NCI-H774 (cell line): ENCODE data around the gene FOXJ3.
A peak's percentile ranks its signal among the peaks of the same experiment; 100 is the strongest.

ENCODE experiments used
- DNase-seq: peaks from one replicate; lab custom pipeline; 2025; lab: John Stamatoyannopoulos, UW

FOXJ3 gene

DNA sequence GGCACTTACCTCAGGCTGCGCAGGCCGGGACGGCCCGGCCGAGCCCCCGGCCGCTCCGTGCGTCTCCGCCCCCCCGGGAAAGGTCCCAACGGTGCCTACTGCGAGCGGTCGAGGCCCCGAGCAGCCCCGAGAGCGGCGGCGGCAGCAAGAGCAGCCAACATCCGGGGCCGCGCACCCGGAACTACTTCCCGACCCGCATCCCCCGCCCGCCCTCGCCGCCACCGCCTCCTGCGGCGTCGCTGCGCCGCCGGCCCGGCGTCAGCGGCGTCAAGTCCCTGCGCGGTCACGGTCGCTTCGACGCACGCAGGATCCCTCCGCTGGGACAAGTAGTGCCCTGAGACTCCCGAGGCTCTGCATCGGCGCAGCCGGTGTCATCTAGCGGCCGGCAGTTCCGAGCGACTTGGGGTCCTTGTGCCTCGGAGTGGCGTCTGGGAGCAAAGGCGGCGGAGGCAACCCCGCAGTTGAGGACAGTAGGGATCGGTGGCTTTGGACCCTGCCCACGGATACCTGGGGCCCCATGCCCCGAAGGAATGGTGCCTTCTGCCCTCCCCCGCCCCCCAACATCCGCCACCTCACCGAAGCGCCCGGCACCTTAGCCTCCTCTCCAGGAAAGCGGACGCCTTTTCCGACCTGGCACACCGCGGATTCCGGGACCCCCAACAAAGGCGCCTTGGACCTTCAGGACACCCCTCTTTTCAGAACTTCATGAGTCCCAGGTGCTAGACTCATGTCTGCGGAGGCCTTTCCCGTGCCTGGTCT lies at the start of gene FOXJ3:
Gene FOXJ3, minus strand, starts transcription at position 186 of the 759 bp plus-strand sequence. CDS start 24,142 bp downstream, outside the sequence.
- DNase-seq, result peak; percentile 99

DNA sequence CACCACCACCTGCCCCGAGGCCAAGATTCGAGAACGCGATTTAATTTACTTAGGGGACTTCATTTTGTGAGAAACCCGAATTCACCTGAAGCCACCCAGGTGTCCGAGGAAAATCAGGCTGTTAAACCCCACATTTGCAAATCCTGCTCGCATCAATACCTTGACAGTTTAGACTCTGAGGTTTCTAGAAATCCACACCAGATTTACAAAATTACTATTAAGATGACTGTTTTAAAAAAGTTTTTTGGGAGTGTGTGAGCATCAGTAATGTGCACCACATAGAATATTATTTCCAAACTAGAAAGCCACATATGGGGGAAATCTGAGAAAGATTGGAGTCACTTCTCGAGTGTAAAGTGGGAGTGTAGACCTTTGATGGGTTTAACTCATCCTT lies 46.2 kb upstream of the FOXJ3 start:
- DNase-seq, result no peak

DNA sequence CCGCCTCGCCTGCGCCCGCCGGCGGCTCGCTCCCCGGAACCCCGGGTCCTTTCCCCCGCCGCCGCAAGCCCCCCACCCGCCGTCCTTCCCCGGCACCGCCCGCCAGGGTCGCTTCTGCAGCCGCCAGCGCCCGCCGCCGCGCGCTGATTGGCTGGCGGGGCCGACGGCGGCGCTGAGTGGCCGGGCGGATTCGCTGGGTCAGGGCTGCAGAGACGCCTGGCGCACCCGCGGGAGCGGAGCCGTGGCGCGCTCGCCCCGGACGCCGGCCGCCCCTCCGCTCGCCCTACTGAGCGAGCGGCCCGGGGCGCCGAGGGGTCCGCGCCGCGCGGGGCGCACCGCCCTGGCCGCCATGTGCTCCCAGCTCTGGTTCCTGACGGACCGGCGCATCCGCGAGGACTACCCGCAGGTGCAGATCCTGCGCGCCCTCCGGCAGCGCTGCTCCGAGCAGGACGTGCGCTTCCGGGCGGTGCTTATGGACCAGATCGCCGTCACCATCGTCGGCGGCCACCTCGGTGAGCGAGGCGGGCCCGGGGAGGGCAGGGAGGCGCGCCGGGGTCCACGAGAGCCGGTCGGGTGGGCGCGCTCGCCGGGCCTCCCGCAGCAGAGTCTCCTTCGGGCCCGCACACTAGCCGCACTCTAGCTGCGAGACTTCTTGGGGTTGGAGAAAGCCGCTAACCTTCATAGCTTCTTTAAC lies 45.7 kb upstream of the FOXJ3 start, which contains the start of gene RIMKLA:
Gene RIMKLA, plus strand, starts transcription at position 207 of the 694 bp plus-strand sequence. Its CDS starts 143 bp downstream, at position 350.
- DNase-seq, result peak; percentile 94

DNA sequence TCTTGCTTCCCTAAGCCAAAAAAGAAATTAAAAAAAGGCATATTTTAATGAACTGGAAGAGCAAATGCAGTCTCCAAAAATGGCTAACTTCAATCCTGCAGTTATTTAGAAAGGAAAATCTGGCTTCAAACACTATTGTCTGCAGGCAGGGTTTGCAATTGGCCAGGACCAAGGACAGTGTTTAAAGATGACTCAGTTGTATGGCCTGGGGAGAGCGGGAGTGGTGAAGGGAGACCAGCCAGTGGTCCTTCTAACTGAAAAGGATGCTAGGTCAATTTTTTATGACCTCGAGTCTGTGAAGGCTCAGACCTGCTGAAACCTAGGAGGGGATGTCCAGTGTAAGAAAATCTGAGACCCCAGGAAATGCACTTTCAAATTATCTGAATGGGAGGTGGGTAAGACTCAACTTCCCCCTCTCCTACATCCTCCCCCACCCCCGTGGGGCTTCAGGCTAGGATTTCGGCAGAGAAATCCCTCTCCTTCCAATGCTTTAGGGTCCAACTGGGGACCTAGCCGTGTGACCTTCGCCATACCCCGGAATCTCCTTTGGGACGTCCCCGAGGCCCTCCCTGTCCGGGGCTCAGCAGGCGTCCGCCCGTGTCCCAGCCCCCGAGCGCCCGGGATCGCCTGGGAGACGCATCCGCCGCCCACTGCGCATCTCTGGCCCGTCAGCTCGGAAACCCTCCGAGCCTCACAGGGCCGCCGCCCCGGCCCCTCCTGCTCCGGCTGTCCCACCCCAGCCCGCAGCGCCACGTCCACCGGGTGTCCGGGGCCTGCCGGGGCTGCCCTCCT lies 45.0 kb upstream of the FOXJ3 start:
- DNase-seq, result no peak

DNA sequence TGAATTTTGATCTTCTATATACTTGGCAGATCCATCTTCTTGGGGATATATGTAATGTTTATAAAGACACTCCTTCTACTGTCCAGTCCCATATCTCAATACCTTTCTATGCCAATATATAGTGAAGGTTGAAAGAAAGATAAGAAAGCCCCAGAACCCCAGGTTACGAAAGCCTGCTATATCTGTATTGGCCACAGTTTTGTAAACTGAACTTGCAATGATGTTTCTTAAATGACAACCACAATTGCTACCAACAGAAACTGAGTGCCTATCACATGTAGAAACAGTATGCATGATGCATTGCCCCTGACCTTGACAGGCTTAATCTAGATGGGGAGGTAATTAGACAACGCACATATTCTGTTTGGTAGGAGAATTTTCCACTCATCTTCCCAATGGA lies 37.8 kb upstream of the FOXJ3 start:
- DNase-seq, result no peak

DNA sequence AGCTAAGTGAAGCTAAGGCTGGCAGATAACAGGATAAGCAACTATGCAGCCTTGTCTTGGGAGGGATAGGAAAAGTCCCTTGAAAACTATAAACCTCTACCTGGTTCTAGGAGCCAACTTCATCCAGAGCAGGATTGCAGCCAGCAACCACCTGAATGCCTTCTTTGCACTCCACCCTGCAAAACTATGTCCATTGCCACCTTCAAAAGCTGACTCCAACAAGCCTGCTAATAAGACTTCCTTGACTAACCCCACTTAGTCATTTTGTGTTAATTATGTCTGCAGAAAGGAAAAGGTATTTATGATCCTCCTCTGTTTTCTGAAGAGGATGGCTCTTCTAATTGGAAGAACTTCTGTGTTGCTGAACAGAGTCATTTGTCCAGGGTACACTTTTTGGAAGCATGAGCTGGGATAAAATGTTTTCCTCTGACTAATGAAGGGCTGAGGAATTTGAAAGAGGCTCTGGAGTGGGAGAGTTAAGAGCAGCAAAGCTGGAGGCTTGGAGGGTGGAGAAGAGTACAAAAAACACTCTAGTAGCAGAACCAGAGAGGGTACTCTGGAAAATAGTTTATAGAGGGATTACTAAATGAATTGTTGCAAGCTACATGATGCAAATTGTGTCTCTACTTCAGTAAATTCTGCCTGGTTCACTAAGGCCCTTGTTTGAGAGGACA lies 36.0 kb upstream of the FOXJ3 start:
- no peak for DNase-seq

DNA sequence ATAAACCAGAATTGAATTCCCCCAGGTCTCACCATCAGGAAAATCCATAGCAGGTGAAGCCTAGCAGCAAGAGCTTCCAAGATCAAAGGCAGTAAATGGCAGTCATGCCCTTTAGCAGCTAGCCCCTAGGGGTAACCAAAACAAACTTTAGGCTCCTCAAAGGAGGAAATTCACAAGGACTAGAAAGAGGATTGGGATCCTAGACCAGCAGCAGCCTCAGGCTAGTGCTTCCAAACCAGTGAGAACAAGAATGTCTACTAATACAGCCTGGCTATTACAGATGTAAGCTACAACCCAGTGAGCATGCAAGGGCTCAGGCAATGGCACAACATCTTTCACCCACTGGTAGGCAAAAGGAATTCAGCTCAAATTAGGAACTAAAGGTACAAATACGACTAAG lies 34.4 kb upstream of the FOXJ3 start:
- no peak for DNase-seq

DNA sequence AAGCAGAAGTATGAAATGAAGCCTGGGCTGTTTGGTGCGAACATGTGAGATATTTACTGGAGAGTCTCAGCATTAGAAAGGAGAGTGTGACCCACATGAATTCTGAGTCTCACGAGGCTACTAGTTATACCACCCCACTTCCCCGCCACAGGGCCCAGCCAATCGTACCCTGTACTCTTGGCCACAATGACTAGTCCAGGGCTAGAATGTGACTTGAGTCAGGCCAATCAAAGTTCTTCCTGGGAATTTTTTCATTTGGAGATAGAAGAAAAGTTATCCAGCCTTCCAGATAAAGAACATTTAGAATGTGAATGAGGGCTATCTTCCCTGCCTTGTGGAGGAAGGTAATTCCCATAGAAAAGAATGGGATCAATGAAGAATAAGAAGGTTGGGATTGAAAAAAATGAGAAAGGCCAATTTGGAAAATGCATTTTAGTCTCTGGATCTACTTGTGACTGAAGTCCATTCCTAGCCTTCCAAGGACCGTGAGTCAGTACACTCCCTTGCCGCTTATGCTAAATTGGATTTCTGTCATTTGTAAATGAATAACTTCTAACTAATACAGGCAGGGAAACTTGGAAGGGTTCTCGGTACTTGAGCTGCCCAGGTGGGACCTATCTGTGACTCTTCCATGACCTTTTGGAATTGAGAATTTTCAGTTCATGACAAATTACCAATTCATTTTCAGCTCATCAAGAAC lies 33.2 kb upstream of the FOXJ3 start:
- DNase-seq, result no peak

DNA sequence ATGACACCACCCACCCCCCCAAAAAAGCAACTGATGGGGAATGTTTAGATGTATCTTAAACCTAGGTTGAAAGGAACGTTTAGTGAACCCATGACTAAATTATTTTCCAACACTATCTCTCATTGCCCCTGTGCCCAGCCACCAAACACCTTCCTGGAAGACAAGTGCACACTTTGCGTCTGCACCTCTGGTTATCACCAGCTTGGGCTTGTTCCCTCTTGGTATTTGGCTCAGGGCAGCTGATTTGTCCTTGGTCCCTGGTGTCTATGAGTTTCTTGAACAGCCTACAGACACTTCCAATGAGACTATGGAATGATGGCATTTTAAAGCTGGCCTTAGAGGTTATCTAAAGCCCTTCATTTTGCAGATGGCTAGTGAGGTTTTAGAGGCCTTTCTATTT lies 30.1 kb upstream of the FOXJ3 start:
- DNase-seq, result no peak

DNA sequence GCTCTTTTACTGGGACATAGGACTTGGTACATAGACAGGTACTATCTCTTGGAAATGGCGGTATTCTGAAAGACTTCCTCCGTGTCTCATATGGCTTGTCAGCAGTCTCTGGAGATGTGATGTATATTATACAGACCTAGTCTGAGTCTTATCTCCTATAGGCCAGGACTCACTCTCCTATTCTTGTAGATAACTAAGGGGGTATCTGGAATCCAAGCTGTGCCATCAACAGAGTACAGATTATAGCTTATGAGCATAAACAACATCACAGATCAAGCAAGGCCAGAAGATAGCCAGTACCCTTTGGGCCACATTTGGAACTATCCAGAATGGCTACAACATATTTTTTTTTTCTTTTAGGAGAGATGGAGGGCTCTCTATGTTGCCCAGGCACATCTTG lies 29.5 kb upstream of the FOXJ3 start:
- no peak for DNase-seq

DNA sequence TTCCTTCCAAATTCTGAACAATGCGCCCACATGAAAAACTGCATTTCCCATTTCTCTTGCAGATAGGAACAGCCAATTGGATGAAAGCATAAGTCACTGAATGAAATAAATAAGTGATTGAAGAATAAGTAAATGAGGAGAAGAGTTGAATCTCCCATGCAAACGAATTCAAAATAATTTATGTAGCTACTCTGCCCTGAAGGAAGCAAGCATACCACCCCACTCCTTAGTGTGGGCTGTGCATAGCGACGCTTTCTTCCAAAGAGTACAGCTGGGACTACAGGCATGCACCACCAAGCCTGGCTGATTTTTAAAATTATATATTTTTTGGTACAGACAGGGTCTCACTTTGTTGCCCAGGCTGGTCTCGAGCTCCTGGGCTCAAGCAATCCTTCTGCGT lies 29.1 kb upstream of the FOXJ3 start:
- no peak for DNase-seq

DNA sequence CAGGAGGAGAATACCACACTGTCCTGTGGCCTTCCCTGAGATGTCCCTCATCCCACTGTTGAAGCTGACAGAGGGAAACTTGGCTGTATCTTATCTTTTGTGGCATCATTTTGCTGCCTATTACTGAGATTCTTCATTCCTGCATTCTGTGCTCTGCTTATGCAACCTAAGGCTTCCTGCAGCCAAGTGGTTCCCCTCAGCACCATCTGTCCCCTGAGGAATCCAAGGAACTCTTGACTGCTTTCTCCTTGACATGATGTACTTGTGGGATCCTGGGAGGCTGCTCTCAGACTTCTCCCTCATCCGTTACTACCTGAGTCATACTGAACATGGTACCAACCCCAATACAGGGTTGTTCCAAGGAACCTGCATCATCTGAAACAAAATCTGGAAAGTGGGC lies 24.4 kb upstream of the FOXJ3 start:
- no peak for DNase-seq

DNA sequence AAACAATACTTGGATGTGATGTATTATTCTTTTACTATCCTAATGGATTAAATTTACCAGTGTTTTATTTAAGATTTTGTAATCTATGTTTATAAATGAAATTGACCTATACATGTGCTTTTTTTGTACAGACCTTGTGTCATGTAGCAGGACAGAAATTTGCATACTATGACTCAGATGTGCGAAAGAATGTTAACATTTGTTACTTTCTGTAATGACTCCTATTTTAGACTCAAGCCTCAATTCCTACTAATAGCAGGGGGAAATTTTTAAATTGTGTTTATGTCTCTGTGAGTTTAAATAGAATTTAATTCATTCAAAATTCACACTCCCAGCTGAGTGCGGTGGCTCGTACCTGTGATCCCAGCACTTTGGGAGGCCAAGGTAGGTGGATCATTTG lies 23.8 kb upstream of the FOXJ3 start:
- DNase-seq, result no peak

DNA sequence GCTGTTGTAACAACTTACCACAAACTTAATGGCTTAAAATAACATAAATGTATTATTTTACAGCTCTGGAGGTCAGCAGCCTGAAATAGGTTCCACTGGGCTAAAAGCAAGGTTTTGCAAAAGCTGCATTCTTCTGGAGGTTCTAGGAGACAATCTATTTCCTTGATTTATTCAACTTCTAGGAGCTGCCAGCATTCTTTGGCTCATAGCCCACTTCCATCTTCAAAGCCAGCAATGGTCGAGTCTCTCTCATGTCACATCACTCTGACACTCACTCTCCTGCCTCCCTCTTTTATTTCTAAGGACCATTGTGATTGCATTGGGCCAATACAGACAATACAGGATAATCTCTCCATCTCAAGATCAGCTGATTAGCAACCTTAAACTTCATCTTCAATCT lies 15.1 kb upstream of the FOXJ3 start:
- no peak for DNase-seq

DNA sequence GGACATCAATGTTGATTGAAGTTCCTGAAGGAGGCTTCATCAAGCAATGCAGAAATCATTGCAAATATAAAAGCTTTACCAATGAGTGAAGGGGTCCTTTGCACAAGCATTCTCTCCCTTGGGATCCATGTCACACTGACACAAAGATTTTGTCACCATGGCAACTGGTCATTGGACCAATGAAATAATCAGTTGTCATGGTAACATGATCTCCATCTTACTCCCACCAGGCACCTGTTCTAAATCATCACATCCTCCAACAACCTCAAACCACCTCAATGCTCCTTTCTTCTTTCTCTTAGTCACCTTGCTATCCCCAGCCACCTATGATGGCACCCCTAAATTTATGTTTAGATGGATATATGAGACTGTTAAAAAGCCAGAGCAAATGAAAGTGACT lies 13.5 kb upstream of the FOXJ3 start:
- no peak for DNase-seq

DNA sequence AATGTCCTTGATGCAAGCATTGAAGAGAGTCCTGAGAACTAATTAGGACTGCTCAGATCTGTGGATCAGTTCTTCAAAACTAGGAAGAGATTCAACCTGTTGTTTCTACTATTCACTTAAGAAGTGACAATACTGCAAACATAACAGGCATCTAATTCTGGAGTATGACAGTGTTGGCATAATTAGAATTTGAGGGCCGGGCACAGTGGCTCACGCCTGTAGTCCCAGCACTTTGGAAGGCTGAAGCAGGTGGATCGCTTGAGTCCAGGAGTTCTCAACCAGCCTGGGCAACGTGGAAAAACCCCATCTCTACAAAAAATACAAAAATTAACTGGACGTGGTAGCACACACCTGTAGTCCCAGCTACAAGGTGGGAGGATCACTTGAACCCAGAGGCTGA lies 8.0 kb upstream of the FOXJ3 start:
- no peak for DNase-seq

DNA sequence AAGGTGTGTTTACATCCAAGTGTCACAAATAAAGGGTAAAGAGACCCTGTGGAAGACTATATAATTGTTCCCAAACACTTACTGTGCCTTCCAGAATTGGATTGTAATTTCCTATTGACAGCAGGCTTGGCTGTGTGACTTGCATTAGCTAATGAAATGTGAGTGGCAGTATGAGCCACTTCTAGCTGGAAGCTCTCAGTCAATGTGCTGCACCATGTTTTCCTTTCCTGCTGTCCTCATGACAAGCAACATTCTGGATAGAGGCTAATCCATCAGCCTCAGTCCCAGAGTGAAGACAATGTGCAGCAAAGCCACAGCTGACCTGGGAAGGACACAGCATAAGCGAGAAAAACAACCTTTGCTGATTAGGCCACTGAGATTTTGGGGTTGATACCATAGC lies 5.9 kb upstream of the FOXJ3 start:
- DNase-seq, result peak; percentile 91

DNA sequence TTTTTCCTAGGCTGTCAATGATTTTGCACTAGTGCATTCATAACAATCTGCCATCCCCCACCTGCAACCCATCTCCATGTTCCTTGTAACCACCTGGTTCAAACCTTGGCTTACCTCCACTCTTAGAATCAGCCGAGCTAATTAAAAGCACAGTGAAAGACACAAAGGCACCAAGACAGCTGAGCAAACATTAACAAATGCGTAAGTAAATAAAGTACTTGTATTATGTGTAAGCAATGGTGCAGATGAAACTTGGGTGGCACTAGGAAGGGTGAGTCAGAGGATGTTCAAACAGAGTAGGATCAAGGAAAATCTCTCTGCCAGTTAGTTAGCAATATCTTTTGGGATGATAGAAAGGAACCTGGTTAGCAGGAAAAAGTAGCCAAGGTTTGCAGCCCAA lies 5.1 kb upstream of the FOXJ3 start:
- peak; percentile 100 for DNase-seq

DNA sequence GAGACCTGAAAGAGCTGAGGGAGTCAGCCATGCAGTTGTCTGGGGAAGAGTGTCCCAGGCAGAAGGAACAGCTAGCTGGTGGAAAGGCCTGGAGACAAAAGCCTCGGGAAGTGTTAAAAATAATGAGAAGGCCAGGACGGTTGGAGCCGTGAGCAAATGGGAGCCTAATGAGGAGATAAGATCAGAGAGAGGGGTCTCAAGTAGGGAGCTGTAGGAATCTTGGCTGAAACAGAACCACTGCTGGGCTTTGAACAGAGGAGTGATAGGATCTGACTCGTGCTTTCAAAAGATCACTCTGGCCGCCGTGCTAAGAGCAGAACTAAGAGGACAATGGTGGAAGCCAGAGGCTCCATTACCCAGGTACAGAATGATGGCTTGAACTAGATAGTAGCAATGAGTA lies 1.9 kb upstream of the FOXJ3 start:
- DNase-seq, result no peak

DNA sequence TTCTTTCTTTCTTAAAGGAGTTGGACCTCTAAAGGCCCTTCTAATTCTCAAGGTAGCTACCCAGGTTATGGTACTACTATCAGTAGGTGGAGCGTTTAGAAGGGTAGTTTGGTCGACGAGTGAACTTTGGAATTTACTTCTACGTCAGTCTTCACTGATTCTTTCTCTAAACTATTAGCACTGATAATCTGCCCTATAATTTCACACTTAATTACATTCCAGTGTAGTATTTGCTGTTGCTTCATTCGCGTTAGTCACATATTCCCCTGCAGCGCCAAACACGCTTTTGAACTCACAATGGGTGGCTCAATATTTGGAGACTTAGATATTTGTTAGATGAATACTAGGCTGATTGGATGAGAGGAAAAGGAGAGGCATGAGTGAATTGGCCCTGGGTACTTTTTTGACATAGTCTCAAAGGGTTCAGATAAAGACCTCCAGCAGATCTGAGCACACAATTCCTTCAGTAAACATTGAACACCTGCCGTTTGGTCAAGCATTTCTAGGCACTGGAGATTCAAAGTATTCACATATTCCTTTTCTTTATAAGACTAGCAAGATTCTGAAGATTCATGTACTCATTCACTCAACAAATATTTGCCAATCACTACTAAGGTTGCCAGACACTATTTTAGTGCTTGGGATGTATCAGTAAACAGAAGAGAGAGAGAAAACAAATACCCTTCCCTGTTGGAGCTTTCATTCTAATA lies 929 bp upstream of the FOXJ3 start:
- DNase-seq, result peak; percentile 94
